Omental fat pad (tissue), 4 donors: ENCODE results near the gene ADGRD1. TPM values are rescaled to one million over a fixed set of nuclear protein-coding genes. Genes with fewer than 3 reads are reported as not detected.

Experiments
- ATAC-seq: fragments of 150-250 bp; one replicate; pipeline ENCODE4 v1.9.1; 2016; ENCODE audit warnings: mild to moderate bottlenecking, moderate library complexity; ENCODE audit not compliant: low FRiP score
- DNase-seq: peaks from one replicate; pipeline ENCODE4 v3.0.0-alpha.2; 2019; ENCODE audit warnings: low spot score
- total RNA-seq, 4 donors: library from RNA; depleted of rRNA; stranded (reverse); fragments of >200 nt; gene quantifications; one replicate each; pipeline ENCODE4 v1.1.0, GENCODE V29; 2016
- TF ChIP-seq, protein P1 (sequence below), 3 donors: fragments of 450-650 bp; IDR thresholded peaks; one replicate each; pipeline ENCODE4 v1.5.1; 2016 to 2017; ENCODE audit warnings: antibody characterized with exemption in 3 of 3, mild to moderate bottlenecking in 3 of 3, moderate library complexity in 2 of 3

Gene ADGRD1
- total RNA-seq, 4 donors from 2014 or later: 34.3 to 98.6 (median 52.4) TPM

DNA sequence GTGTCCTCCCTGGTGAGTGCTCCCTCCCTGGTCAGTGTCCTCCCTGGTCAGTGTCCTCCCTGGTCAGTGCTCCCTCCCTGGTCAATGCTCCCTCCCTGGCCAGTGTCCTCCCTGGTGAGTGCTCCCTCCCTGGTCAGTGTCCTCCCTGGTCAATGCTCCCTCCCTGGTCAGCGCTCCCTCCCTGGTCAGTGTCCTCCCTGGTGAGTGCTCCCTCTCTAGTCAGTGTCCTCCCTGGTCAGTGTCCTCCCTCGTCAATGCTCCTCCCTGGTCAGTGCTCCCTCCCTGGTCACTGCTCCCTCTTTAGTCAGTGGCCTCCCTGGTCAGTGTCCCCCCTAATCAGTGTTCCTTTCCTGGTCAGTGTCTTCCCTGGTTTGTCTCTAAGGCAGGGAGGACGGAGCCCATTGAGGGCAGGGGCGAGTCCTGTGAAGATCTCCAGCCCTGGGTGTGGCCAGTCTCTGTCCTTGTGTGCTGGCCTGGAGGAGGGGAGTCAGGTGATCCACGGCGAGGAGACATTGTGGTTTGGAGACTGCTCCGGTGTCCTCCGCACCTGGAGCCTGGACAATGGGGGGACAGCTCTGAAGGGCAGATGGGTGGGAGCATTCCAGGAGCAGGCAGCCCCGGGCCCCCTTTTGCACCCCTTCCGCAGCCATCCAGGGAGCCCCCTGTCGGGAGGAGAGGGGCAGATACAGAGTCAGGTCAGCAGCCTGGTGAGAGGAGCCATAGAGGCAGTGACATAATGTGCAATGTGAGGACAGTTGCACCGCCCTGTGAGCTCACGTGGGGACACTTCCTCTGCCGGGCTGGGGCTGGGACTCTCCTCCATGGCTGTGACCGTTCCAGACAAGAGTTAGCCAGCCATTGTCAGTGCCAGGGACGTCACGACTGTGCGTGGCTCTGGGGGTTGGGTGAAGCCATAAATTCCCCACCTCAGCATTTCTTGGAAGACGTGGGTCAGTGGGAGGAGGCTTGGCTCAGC, 93.4 kb downstream of the ADGRD1 start:
- TF ChIP-seq, protein P1, sequence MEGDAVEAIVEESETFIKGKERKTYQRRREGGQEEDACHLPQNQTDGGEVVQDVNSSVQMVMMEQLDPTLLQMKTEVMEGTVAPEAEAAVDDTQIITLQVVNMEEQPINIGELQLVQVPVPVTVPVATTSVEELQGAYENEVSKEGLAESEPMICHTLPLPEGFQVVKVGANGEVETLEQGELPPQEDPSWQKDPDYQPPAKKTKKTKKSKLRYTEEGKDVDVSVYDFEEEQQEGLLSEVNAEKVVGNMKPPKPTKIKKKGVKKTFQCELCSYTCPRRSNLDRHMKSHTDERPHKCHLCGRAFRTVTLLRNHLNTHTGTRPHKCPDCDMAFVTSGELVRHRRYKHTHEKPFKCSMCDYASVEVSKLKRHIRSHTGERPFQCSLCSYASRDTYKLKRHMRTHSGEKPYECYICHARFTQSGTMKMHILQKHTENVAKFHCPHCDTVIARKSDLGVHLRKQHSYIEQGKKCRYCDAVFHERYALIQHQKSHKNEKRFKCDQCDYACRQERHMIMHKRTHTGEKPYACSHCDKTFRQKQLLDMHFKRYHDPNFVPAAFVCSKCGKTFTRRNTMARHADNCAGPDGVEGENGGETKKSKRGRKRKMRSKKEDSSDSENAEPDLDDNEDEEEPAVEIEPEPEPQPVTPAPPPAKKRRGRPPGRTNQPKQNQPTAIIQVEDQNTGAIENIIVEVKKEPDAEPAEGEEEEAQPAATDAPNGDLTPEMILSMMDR (IDR thresholded peaks at IDR 0.05): no peak
- no peak for DNase-seq

DNA sequence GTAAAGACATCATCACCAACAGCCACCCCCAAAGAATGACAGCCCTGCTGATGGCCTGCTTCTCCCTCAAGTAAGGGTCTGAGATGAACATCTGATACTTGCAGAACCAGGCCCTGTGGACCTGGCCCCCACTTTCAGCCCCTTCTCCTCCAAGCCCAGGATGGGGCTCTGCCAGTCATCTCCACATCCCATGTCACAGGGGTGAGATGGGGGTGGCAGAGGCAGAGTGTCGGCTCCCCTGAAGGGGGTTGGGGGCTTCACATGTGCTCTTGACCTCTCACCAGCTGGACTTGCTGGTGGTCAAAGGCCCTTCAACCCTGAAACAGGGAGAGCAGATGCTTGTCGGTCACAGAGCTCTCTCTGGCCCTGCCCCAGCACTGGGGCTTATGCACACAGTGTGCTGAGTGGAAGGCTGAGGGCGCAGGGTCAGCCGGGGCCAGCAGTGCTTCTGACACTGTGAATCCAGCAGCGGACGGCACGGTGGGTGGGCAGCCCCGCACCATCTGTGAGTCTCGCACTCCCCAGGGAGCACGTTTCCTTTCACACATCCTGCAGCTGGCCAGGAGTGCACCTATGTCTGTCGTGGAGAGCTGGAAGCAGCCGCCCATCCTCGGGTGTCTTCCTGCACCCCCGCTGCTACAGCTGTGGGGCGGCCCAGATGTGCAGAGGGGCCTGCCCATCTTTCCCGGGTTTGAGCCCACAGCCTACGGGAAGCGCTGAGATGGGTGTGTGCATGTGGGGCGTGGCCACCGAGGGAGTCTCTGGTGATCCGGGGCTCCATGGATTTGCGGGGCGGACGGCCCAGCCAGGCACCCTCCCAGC, 94.3 kb downstream of the ADGRD1 start:
- TF ChIP-seq, protein P1 (IDR thresholded peaks at IDR 0.05): no peak
- no peak for ATAC-seq
- DNase-seq: no peak

More for the DNA sequence above, 93.4 kb downstream of the ADGRD1 start:
- ATAC-seq: no peak

DNA sequence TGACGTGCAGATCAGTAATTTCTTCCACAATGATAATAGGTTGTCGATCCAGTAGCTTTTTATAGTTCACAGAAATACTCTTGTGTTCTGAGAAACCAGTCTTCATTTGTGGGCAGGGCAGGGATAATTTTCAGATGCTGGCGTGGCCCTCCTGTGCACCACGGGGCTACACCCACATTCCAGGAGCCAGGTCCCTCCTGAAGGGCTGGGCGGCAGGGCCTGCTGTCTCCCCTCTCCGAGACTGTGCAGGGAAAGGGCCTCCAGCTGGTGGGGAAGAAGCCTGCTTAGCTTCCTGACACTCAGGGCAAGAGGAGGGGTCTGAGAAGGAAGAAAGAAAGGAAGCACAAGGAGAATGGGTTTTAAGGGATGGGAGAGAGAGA, 94.9 kb downstream of the ADGRD1 start:
- DNase-seq (no peak), ATAC-seq (no peak)
- TF ChIP-seq, protein P1 (IDR thresholded peaks at IDR 0.05): no peak

DNA sequence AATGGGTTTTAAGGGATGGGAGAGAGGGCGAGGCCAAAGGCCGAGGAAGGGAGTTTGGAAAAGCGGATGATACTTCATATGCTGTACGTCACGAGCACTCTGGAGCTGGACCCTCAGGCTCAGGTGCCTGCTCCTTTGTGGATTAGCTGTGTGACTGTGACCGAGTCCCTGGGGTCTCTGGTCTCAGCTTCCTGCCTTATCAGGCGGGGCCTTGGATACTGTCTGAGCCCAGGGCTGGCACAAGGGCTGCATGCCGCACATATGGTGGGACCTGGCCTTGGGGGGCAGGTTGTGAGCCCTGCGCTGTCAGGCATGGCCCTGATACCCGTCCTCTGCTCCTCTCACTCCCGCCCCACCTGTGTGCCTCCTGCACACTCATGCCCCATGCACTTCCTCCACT, 95.3 kb downstream of the ADGRD1 start:
- no peak for ATAC-seq
- no peak for DNase-seq
- TF ChIP-seq, protein P1 (IDR thresholded peaks at IDR 0.05): no peak

DNA sequence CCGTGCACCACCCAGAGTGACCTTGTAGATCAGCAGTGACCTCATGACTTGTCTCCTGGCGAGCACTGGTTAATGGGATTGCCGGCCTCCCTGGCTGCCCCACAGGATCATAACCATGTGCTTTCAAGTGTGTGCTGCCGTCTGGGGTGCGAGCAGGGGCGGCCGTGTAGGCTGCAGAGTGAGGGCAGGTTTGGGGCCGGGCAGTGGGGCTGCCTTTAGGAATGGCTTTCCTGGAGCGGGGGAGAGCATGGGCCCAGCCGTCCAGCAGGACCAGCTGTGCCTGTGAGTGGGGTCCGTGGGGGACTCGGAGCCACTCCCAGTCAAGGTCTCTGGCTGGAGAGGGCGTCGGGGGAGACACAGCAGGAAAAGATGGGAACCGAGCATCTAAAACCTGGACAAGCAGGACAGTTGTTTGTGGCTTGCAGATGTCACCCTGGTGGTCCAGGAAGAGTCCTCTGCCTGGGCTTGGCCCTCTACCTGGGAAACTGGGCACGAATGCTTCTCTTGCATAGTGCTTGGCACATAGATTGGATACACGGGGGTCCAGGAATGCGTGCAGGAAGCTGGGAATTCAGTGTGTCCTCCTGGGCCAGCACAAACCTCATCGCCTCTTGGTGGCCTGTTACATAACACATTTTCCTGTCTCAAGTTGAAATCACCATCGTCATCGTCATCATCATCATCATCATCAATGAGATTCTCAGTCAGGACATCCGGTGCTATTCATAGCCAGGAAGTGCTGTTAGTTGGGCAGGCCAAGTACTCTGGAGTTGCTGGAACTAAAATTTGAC, 96.0 kb downstream of the ADGRD1 start:
- DNase-seq (no peak), ATAC-seq (peak; percentile 33)
- TF ChIP-seq, protein P1 (IDR thresholded peaks at IDR 0.05): no peak

DNA sequence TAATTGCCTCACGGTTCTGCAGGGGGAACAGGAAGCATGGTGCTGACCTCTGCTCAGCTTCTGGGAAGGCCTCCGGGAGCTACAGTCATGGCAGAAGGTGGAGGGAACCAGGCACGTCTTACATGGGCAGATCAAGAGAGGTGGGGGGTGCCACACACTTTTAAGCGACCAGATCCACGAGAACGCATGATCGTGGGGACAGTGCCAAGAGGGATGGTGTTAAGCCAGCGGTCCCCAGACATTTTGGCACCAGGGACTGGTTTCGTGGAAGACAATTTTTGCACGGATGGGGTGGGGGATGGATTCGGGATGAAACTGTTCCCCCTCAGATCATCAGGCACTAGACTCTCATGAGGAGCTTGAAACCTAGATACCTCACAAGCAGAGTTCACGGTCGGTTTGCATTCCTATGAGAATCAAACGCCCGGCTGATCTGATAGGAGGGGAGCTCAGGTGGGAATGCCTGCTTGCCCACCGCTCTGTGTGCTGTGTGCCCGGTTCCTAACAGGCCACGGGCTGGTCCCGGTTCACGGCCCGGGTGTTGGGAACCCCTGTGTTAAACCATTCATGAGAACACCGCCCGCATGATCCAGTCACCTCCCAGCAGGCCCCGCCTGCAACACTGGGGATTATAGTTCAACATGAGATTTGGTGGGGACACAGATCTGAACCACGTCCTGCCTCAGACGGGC, 96.9 kb downstream of the ADGRD1 start:
- ATAC-seq: no peak
- TF ChIP-seq, protein P1 (IDR thresholded peaks at IDR 0.05): no peak
- no peak for DNase-seq
